K562 (cell line): ENCODE results near the gene NNAT. TPM values are rescaled to one million over a fixed set of nuclear protein-coding genes. Genes with fewer than 3 reads are reported as not detected.

Experiments used
- ATAC-seq: fragments of 200-7000 bp; cut with Tn5 transposase; 3 replicates; pipeline ENCODE4 v1.9.1; 2020; ENCODE audit warnings: moderate library complexity
- BruUV-seq: library from RNA; stranded (reverse); fragments of 400-500 nt; replicated peaks from 2 replicates; lab custom pipeline; 2021; lab: Mats Ljungman, UMichigan
- CTCF ChIA-PET: fragments of 300-600 bp; formaldehyde crosslinking; extraction: SDS; loops from one replicate; lab custom pipeline; 2021; ENCODE audit warnings: low intra/inter-chr PET ratio; lab: Yijun Ruan, JAX
- POLR2A ChIA-PET: fragments of 300-600, 350-650 bp; sonication (Branson Sonifier 250); formaldehyde crosslinking; extraction: SDS; loops from one replicate; lab custom pipeline; 2021; ENCODE audit warnings: antibody characterized with exemption, inconsistent platforms; lab: Yijun Ruan, JAX
- DNase-seq, 4 experiments: peaks; one replicate each; pipeline versions ENCODE4 v3.0.0 to v3.0.0-alpha.2; 2011 to 2018; ENCODE audit warnings: low spot score in 3 of 4, mixed read lengths in 3 of 4; ENCODE audit errors: extremely low read depth in 1 of 4
- FAIRE-seq: peaks from 2 replicates; lab custom pipeline; 2011; peaks lifted over from hg19 to GRCh38; lab: Jason Lieb, UNC
- H2AFZ ChIP-seq: 2 replicates; pipeline ENCODE4 v1.6.0; 2011; ENCODE audit warnings: low read depth, low read length, control low read depth, inconsistent platforms
- H3K27ac ChIP-seq: fragments of 200-600 bp; 3 replicates; pipeline ENCODE4 v1.8.0; 2011; ENCODE audit warnings: low read depth, mild to moderate bottlenecking, control low read depth, inconsistent platforms, low read length, moderate library complexity, mixed read lengths; ENCODE audit errors: extremely low read depth
- H3K27me3 ChIP-seq, 2 experiments: fragments of 300-600 bp in 1 of 2; 2 replicates in 1 of 2; 3 replicates in 1 of 2; pipeline versions ENCODE4 v1.6.0 to v1.8.0; 2011; ENCODE audit warnings: inconsistent platforms in 2 of 2, low read length in 2 of 2, mild to moderate bottlenecking in 1 of 2, mixed read lengths in 1 of 2, moderate library complexity in 1 of 2; ENCODE audit not compliant: control insufficient read depth in 2 of 2, insufficient read depth in 2 of 2
- H3K36me3 ChIP-seq: fragments of 300-600 bp; 3 replicates; pipeline ENCODE4 v1.8.0; 2011; ENCODE audit warnings: mild to moderate bottlenecking, low read length, inconsistent platforms; ENCODE audit not compliant: control insufficient read depth, insufficient read depth
- H3K4me1 ChIP-seq, 2 experiments: fragments of 200-600 bp in 1 of 2; replicated peaks in 1 of 2; 2 replicates in 1 of 2; 3 replicates in 1 of 2; pipeline versions ENCODE4 v1.5.1 to v1.8.0; 2011; ENCODE audit warnings: inconsistent platforms in 2 of 2, low read length in 2 of 2, mild to moderate bottlenecking in 1 of 2, mixed read lengths in 1 of 2, moderate library complexity in 1 of 2; ENCODE audit not compliant: control insufficient read depth in 2 of 2, insufficient read depth in 2 of 2
- H3K4me2 ChIP-seq: 2 replicates; pipeline ENCODE4 v1.6.1; 2011; ENCODE audit warnings: low read length, control low read depth, inconsistent platforms, mixed read lengths; ENCODE audit not compliant: insufficient read depth
- H3K4me3 ChIP-seq: fragments of 200-600 bp; sonication (generic), shearing (Covaris generic); 2 replicates; pipeline ENCODE4 v1.5.1; 2016; ENCODE audit warnings: control low read depth, inconsistent platforms
- H3K79me2 ChIP-seq: fragments of 200-600 bp; 3 replicates; pipeline ENCODE4 v1.8.0; 2011; ENCODE audit warnings: low read length, inconsistent platforms; ENCODE audit not compliant: control insufficient read depth, insufficient read depth
- H3K9ac ChIP-seq, 2 experiments: 2 replicates each; pipeline versions ENCODE4 v1.6.0 to v1.6.1; 2011; ENCODE audit warnings: low read depth in 2 of 2, low read length in 2 of 2, control low read depth in 1 of 2, inconsistent platforms in 1 of 2, mild to moderate bottlenecking in 1 of 2, mixed read lengths in 1 of 2; ENCODE audit not compliant: insufficient read depth in 1 of 2
- H3K9me1 ChIP-seq: one replicate; pipeline ENCODE4 v1.6.0; 2011; ENCODE audit warnings: inconsistent platforms, mild to moderate bottlenecking, low read length, moderate library complexity; ENCODE audit not compliant: control insufficient read depth, insufficient read depth
- H3K9me3 ChIP-seq: replicated peaks from 2 replicates; pipeline ENCODE4 v1.5.1; 2011; ENCODE audit warnings: low read depth, low read length, inconsistent platforms; ENCODE audit not compliant: control insufficient read depth, insufficient read depth
- H4K20me1 ChIP-seq: replicated peaks from 2 replicates; pipeline ENCODE4 v1.6.1; 2011; ENCODE audit warnings: low read length, inconsistent platforms, mixed read lengths; ENCODE audit not compliant: control insufficient read depth, insufficient read depth
- ARID1B ChIP-seq: fragments of 450-650 bp; IDR thresholded peaks from 2 replicates; pipeline ENCODE4 v1.6.1; 2016; ENCODE audit warnings: antibody characterized with exemption, mild to moderate bottlenecking, inconsistent platforms
- C11orf30 ChIP-seq: fragments of 450-650 bp; IDR thresholded peaks from 2 replicates; pipeline ENCODE4 v1.6.1; 2016; ENCODE audit warnings: low read depth, mild to moderate bottlenecking
- CBX1 ChIP-seq: sonication (generic); IDR thresholded peaks from 2 replicates; pipeline ENCODE4 v1.6.1; 2016; ENCODE audit warnings: antibody characterized with exemption, low read depth, mild to moderate bottlenecking
- DMBX1 ChIP-seq: fragments of 250-450 bp; sonication (Bioruptor Pico); IDR thresholded peaks from 2 replicates; pipeline ENCODE4 v1.8.0; 2022; ENCODE audit warnings: inconsistent platforms, mild to moderate bottlenecking, moderate library complexity, borderline replicate concordance
- FOSL1 ChIP-seq: fragments of 200-800 bp; sonication (Bioruptor generic); conservative IDR thresholded peaks from 2 replicates; pipeline ENCODE4 v1.6.1; 2016; ENCODE audit warnings: missing genetic modification characterization, missing compliant biosample characterization
- HCFC1 ChIP-seq: IDR thresholded peaks from 2 replicates; pipeline ENCODE4 v1.6.1; 2012; ENCODE audit warnings: low read depth, low read length, improper control_type of control experiment
- NCOA4 ChIP-seq: fragments of 450-650 bp; IDR thresholded peaks from 2 replicates; pipeline ENCODE4 v1.6.1; 2018; ENCODE audit warnings: mild to moderate bottlenecking; ENCODE audit not compliant: partially characterized antibody
- PML ChIP-seq: IDR thresholded peaks from 2 replicates; pipeline ENCODE4 v1.6.1; 2012; ENCODE audit warnings: low read length, inconsistent platforms
- TEAD2 ChIP-seq: fragments of 450-650 bp; IDR thresholded peaks from 2 replicates; pipeline ENCODE4 v1.6.1; 2016; ENCODE audit warnings: missing genetic modification characterization, control low read depth, missing compliant biosample characterization
- THRAP3 ChIP-seq: fragments of 450-650 bp; IDR thresholded peaks from 2 replicates; pipeline ENCODE4 v1.6.1; 2016; ENCODE audit warnings: mild to moderate bottlenecking, inconsistent platforms, borderline replicate concordance
- TOE1 ChIP-seq, 2 experiments: fragments of 450-650 bp in 1 of 2; sonication (generic) in 1 of 2; formaldehyde crosslinking in 1 of 2; IDR thresholded peaks; 2 replicates each; pipeline versions ENCODE4 v1.7.1 to v1.8.0; 2016 to 2022; ENCODE audit warnings: borderline replicate concordance in 2 of 2, mild to moderate bottlenecking in 2 of 2, antibody characterized with exemption in 1 of 2, inconsistent platforms in 1 of 2, low read depth in 1 of 2, missing genetic modification reagents in 1 of 2, moderate library complexity in 1 of 2
- ZNF584 ChIP-seq: fragments of 200-800 bp; sonication (Bioruptor generic); IDR thresholded peaks from 2 replicates; pipeline ENCODE4 v1.6.1; 2016; ENCODE audit warnings: low read depth, mild to moderate bottlenecking, missing genetic modification characterization, missing compliant biosample characterization
- WGBS: fragments of 100-300 bp; shearing (Covaris generic); methylation state at CpG from one replicate; pipeline ENCODE4 v1.1.6; 2016; ENCODE audit warnings: low coverage, mixed read lengths; ENCODE audit not compliant: insufficient coverage; ENCODE audit errors: missing lambda C conversion rate; 5-methylcytosine and 5-hydroxymethylcytosine counted together
- in situ Hi-C: fragments of 300-500 bp; cut with MboI; formaldehyde crosslinking; loops from 4 replicates; pipeline ENCODE4 v1.15.0; 2018; ENCODE audit warnings: inconsistent platforms, mixed read lengths
- intact Hi-C: fragments of 100-400 bp; cut with micrococcal nuclease; formaldehyde crosslinking; loops from 2 replicates; pipeline ENCODE4 v1.14.2; 2022
- polyA plus RNA-seq, 8 experiments: library from polyadenylated mRNA; depleted of rRNA in 4 of 8; stranded (reverse) in 5 of 8; unstranded in 3 of 8; fragments of >200 nt; fragmentation: Nextera tagmentation in 2 of 8; fragmentation: Illumina TruSeq in 1 of 8; extraction: Ambion mirVana in 2 of 8; extraction: Trizol in 1 of 8; gene quantifications; 2 replicates each; pipeline versions ENCODE4 v1.2.1 to v1.2.3, GENCODE V29; 2011 to 2014; ENCODE audit warnings: inconsistent platforms in 1 of 8, missing spikeins in 1 of 8
- total RNA-seq, 7 experiments: library from RNA; depleted of rRNA in 6 of 7; stranded (reverse); fragments of >200 nt in 6 of 7; fragmentation: Illumina TruSeq in 2 of 7; extraction: Trizol in 2 of 7; gene quantifications; 2 replicates each; pipeline versions ENCODE4 v1.2.1 to v1.2.3, GENCODE V29; 2011 to 2021; ENCODE audit warnings: low replicate concordance in 1 of 7
- TF ChIP-seq, protein P1 (sequence below): sonication (generic); formaldehyde crosslinking; IDR thresholded peaks from 2 replicates; pipeline ENCODE4 v1.8.1; 2022; ENCODE audit warnings: missing genetic modification reagents
- TF ChIP-seq, protein P2 (sequence below): sonication (generic); formaldehyde crosslinking; IDR thresholded peaks from 2 replicates; pipeline ENCODE4 v1.8.0; 2022; ENCODE audit warnings: missing genetic modification reagents, mild to moderate bottlenecking, borderline replicate concordance
- TF ChIP-seq, protein P3 (sequence below): sonication (generic); formaldehyde crosslinking; IDR thresholded peaks from 2 replicates; pipeline ENCODE4 v1.8.0; 2023; ENCODE audit warnings: mild to moderate bottlenecking, missing genetic modification reagents

The NNAT gene
- total and polyA plus RNA-seq, 9 of the 15 experiments (the other 6 are each of a cell fraction or from before 2014, with no cell fraction given), result 0.13 TPM; not detected in 8

DNA sequence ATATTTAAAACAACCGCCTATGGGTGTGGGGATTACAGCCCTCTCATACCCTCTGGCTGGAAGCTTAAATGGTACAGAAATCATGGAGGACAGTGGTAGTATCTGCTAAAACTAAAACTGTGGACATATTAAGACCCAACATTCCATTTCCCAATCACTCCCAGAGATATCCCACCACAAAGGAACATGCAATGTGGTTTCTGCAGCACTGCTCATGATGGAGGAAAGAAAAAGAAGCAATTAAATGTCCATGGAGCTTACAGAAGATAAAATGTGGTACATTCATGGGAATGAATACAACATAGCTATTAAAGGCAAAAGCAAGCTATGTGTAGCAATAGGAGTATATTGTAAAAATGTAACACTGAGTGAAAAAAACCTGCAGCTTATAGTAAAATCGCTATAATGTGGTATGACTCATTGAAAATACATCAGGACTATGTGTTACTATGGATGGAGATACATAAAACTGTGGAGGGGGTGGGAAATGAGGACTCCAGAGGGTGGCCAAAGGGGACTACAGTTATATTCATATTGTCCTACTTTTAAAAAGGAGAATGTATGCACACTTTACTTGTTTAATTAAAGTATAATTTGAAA is 22.9 kb upstream of the NNAT start (continued):
- TF ChIP-seq, protein P1, sequence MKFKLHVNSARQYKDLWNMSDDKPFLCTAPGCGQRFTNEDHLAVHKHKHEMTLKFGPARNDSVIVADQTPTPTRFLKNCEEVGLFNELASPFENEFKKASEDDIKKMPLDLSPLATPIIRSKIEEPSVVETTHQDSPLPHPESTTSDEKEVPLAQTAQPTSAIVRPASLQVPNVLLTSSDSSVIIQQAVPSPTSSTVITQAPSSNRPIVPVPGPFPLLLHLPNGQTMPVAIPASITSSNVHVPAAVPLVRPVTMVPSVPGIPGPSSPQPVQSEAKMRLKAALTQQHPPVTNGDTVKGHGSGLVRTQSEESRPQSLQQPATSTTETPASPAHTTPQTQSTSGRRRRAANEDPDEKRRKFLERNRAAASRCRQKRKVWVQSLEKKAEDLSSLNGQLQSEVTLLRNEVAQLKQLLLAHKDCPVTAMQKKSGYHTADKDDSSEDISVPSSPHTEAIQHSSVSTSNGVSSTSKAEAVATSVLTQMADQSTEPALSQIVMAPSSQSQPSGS, result no peak
- TF ChIP-seq THRAP3, result no peak
- no peak for TF ChIP-seq ZNF584 (CRISPR knock-in tag)
- TF ChIP-seq TEAD2 (tag), result no peak
- no peak for TF ChIP-seq TOE1 (IDR thresholded peaks at IDR 0.05; ENCODE audit: borderline replicate concordance)
- TF ChIP-seq TOE1 (CRISPR knock-in tag; IDR thresholded peaks at IDR 0.05; ENCODE audit: borderline replicate concordance, low read depth), result no peak

DNA sequence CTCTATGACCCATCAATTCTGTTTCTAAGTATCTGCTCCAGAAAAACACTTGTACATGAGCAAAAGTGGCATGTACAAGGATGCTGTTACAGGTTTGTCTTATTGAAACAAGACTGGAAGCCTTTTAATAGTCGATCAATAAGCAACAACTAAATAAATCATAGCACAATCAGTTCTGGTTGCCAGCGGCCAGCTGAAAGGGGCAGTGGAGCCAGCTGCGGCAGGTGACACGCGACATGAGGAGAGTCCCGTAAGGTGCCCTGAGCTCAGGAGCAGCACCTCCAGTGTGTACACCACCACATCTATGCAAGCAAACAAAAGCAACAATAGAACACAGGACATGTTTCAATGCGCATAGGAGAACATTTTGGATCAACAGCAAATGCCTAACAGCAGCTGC is 20.7 kb upstream of the NNAT start:
- Histone ChIP-seq H3K4me2 (no peak overlapping the region), H2AFZ (no peak overlapping the region), H3K4me1 (no peaks in the 10 kb centered on the region), H3K79me2 (no peaks in the 10 kb centered on the region), H3K4me3 (no peak overlapping the region), H3K9ac (no peak overlapping the region), H4K20me1 (peaks cover 12% of the 10 kb centered on the region; the same call in 1 of the 2 replicates), H3K27ac (no peak overlapping the region), H3K36me3 (no peaks in the 10 kb centered on the region), H3K9me3 (no peaks in the 10 kb centered on the region), H3K27me3 (no peaks in the 10 kb centered on the region), H3K9me1 (no peaks in the 10 kb centered on the region)
- FAIRE-seq (no peak), ATAC-seq (no peak), DNase-seq (no peak)
- CTCF ChIA-PET, result no interaction called here
- in situ Hi-C loops, result no loop called here
- 67% methylated on average over 7 of the region's 7 CpGs for WGBS
- BruUV-seq, result no TSS peak
- intact Hi-C loops, result no loop called here
- POLR2A ChIA-PET, result interaction anchor here (0.5 to 0.7 kb wide), 3 partner anchors 30 to 88 kb away, joined by 3 to 4 read pairs (median 3); no protein-coding TSS in a partner anchor
- TF ChIP-seq NCOA4 (no peak), FOSL1 (tag) (no peak), HCFC1 (no peak), ARID1B (no peak), C11orf30 (no peak), CBX1 (no peak), PML (no peak), DMBX1 (no peak)
- TF ChIP-seq, protein P2, sequence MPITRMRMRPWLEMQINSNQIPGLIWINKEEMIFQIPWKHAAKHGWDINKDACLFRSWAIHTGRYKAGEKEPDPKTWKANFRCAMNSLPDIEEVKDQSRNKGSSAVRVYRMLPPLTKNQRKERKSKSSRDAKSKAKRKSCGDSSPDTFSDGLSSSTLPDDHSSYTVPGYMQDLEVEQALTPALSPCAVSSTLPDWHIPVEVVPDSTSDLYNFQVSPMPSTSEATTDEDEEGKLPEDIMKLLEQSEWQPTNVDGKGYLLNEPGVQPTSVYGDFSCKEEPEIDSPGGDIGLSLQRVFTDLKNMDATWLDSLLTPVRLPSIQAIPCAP (CRISPR knock-in tag), result no peak
- TF ChIP-seq, protein P3, sequence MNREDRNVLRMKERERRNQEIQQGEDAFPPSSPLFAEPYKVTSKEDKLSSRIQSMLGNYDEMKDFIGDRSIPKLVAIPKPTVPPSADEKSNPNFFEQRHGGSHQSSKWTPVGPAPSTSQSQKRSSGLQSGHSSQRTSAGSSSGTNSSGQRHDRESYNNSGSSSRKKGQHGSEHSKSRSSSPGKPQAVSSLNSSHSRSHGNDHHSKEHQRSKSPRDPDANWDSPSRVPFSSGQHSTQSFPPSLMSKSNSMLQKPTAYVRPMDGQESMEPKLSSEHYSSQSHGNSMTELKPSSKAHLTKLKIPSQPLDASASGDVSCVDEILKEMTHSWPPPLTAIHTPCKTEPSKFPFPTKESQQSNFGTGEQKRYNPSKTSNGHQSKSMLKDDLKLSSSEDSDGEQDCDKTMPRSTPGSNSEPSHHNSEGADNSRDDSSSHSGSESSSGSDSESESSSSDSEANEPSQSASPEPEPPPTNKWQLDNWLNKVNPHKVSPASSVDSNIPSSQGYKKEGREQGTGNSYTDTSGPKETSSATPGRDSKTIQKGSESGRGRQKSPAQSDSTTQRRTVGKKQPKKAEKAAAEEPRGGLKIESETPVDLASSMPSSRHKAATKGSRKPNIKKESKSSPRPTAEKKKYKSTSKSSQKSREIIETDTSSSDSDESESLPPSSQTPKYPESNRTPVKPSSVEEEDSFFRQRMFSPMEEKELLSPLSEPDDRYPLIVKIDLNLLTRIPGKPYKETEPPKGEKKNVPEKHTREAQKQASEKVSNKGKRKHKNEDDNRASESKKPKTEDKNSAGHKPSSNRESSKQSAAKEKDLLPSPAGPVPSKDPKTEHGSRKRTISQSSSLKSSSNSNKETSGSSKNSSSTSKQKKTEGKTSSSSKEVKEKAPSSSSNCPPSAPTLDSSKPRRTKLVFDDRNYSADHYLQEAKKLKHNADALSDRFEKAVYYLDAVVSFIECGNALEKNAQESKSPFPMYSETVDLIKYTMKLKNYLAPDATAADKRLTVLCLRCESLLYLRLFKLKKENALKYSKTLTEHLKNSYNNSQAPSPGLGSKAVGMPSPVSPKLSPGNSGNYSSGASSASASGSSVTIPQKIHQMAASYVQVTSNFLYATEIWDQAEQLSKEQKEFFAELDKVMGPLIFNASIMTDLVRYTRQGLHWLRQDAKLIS (CRISPR knock-in tag), result no peak
